CMK (cell line): ENCODE measurements around the gene KRT78.
"Not testable (repeated sequence)": the region's sequence is repeated elsewhere in the genome, so short reads cannot be mapped to it uniquely, and the experiment has no call there.

Experiments used
- DNase-seq: peaks from one replicate; pipeline ENCODE4 v3.0.0-alpha.2; 2010; ENCODE audit warnings: low read depth

The KRT78 gene

GRCh38 chr12:52796429-52796794, 52.4 kb downstream of the KRT78 start:
- DNase-seq = no peak

DNA sequence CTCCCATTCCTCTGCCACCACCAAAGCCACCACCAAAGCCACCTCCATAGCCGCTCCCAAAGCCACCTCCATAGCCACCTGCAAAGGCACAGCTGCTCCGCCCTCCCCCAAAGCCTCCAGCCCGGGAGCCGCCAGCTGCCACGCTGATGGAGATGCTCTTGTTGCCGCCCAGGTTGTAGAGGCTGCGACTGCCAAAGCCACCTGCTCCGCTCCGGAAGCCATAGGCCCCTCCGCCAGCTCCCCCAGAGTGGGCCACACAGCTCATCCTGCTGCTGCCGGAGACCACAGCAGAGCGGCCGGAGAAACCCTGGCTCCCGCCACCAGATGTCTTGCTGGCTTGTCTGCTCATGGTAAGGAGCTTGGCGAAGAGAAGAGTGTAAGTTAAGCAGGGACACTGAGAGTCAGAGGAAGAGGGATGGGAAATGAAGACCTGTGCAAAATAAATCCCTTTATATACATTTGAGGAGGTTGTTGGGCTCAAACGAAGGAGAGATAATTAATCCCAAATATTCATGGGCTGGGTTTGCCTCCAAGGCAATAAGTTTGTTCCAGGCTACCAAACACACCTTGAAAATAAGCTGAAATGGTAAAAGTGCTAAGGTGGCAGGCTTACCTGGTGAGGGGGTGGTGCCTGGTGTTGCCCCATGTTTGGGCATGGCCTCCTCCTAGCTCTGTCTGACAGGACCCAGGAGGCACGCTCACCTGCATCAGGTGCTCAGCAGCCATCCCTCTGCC, 52.9 kb downstream of the KRT78 start, which contains the start of gene KRT3:
Gene KRT3 (minus strand): TSS at position 424 of the 735 bp plus-strand sequence. CDS start 75 bp downstream, at position 349.
- no peak for DNase-seq

DNA sequence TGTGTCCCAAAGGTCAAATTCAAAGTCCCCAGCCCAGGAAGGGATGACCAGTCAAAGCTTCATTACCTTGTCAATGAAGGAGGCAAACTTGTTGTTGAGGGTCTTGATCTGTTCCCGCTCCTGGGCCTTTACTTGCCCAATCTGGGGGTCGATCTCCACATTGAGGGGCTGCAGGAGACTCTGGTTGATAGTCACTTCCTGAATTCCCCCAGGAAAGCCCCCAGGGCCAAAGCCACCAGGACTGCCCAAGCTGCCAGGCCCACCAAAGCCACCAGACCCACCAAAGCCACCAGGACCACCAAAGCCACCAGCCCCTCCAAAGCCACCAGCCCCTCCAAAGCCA, 53.5 kb downstream of the KRT78 start:
- not testable (repeated sequence) for DNase-seq

GRCh38 chr12:52794479-52795331, 54.1 kb downstream of the KRT78 start:
- no peak for DNase-seq

DNA sequence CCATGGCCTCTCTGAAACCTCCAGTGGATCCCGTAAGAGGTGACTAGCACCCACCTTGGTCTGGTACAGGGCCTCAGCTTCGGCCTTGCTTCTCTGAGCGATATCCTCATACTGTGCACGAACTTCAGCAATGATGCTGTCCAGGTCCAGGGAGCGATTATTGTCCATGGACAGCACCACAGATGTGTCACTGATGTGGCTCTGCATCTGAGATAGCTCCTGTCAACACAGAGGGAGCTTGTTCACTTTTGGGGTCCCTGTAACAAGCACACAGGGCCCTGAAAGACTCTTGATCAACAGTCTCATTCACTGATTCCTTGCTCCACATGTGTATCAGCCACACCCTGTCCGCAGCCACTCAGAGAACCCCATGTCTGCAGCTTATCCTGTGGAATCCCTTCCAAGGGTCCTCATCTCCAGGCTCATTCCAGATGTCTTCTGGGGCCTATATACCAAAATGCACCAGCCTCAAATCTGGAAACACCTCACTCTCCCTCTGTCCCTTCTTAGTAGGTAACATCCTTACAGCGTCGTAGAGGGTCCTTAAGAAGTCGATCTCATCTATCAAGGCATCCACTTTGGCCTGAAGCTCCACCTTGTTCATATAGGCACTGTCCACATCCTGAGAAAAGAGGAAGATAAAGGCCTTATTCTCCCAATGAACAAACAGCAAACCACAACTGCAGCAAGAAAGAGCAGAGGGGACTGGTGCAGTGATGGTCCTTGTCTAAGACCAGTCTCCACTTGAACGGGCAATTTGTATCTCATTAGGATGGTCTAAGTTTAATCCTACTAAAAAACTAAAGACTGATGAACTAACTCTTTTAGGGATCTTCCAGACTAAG, 56.4 kb downstream of the KRT78 start:
- no peak for DNase-seq

DNA sequence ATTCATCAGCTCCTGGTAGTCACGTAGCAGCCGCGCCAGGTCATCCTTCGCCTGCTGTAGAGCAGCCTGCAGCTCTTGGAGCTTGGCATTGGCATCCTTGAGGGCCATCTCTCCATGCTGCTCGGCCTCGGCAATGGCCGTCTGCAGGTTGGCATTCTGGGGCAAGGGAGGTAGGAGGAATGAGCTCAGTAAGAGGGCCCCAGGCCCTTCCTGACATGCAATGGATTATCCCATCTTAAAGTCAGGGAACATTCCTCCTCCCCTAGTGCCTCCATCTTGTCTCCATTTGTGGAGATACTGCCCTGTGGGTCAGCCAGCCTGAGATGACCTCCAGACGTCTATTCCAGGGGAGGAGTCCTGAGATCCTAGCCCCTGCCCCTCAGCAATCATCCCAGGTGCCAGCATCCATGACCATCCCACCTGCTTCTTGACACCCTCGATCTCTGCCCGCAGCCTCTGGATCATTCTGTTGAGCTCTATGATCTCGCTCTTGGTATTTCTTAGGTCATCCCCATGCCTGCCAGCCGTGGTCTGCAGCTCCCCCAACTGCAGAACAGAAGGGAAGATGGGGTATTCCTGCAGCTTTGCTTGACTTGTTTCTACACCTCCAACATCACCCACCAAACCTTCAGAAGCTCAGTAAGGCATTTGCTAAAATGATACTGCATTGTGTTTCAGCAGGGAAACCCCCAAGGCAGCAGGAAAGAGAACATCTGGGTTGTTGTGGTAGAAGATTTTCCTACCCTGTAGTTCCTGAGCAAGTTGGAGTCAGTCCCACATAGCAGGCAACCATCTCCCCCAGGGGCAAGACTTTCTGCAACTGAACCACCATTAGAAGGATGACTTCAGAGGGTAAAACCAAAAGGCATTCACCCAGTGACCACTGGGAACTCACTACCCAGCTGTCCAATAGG, 57.3 kb downstream of the KRT78 start:
- DNase-seq = no peak

- DNase-seq = no peak
These were observed 58.1 kb downstream of the KRT78 start for GRCh38 chr12:52790427-52791270.

- DNase-seq = no peak
These were observed 59.0 kb downstream of the KRT78 start for GRCh38 chr12:52789637-52790426.

GRCh38 chr12:52788876-52789636, 59.7 kb downstream of the KRT78 start:
- no peak for DNase-seq

GRCh38 chr12:52788192-52788875, 60.5 kb downstream of the KRT78 start:
- no peak for DNase-seq
